HepG2 (cell line): Measurements from ENCODE around the gene ZDHHC21. TPM values are rescaled to one million over a fixed set of nuclear protein-coding genes. Genes with fewer than 3 reads are reported as not detected.

Experiments used
- CCDC6 ChIP-seq: sonication (generic); formaldehyde crosslinking; IDR thresholded peaks from 2 replicates; pipeline ENCODE4 v1.8.1; 2022; ENCODE audit warnings: mild to moderate bottlenecking, missing genetic modification reagents, moderate library complexity
- HOXD1 ChIP-seq: sonication (generic); formaldehyde crosslinking; IDR thresholded peaks from 2 replicates; pipeline ENCODE4 v1.5.0; 2020; ENCODE audit warnings: missing genetic modification reagents
- MLLT10 ChIP-seq: sonication (generic); formaldehyde crosslinking; IDR thresholded peaks from 2 replicates; pipeline ENCODE4 v1.4.0; 2020; ENCODE audit warnings: missing genetic modification reagents
- NCOA2 ChIP-seq: sonication (generic); formaldehyde crosslinking; IDR thresholded peaks from 2 replicates; pipeline ENCODE4 v1.8.0; 2022; ENCODE audit warnings: inconsistent platforms
- NCOR1 ChIP-seq: fragments of 200-600 bp; sonication (generic); IDR thresholded peaks from 2 replicates; pipeline ENCODE4 v1.7.0; 2017; ENCODE audit warnings: antibody characterized with exemption, low read length, borderline replicate concordance
- NFE2L2 ChIP-seq: fragments of 150-350 bp; IDR thresholded peaks from 2 replicates; pipeline ENCODE4 v1.6.1; 2014; ENCODE audit warnings: low read length
- NFIB ChIP-seq: sonication (generic); formaldehyde crosslinking; IDR thresholded peaks from 2 replicates; pipeline ENCODE4 v1.9.0; 2021; ENCODE audit warnings: missing genetic modification reagents, mild to moderate bottlenecking, borderline replicate concordance
- SIX1 ChIP-seq: sonication (generic); formaldehyde crosslinking; IDR thresholded peaks from 2 replicates; pipeline ENCODE4 v1.4.0; 2020; ENCODE audit warnings: missing genetic modification reagents, borderline replicate concordance
- SP5 ChIP-seq: IDR thresholded peaks from 2 replicates; pipeline ENCODE4 v1.6.1; 2016; ENCODE audit warnings: low read depth, borderline replicate concordance
- WIZ ChIP-seq: sonication (generic); formaldehyde crosslinking; IDR thresholded peaks from 2 replicates; pipeline ENCODE4 v1.5.1; 2020; ENCODE audit warnings: mild to moderate bottlenecking, missing genetic modification reagents
- ZNF816 ChIP-seq: sonication (generic); formaldehyde crosslinking; IDR thresholded peaks from 2 replicates; pipeline ENCODE4 v1.8.0; 2022; ENCODE audit warnings: missing genetic modification reagents, mild to moderate bottlenecking, borderline replicate concordance
- ZNF850 ChIP-seq: sonication (generic); formaldehyde crosslinking; conservative IDR thresholded peaks from 2 replicates; pipeline ENCODE4 v1.9.0; 2021; ENCODE audit warnings: mild to moderate bottlenecking, missing genetic modification reagents
- polyA plus RNA-seq, 8 experiments: library from polyadenylated mRNA; depleted of rRNA in 3 of 8; stranded (reverse) in 7 of 8; unstranded in 1 of 8; fragments of >200 nt; fragmentation: Illumina TruSeq in 4 of 8; extraction: Trizol in 4 of 8; gene quantifications; 2 replicates each; pipeline versions ENCODE4 v1.2.1 to v1.2.3, GENCODE V29; 2011 to 2016; ENCODE audit warnings: low read depth in 4 of 8, missing spikeins in 1 of 8, mixed read lengths in 1 of 8; ENCODE audit not compliant: insufficient read depth in 1 of 8
- total RNA-seq, 5 experiments: library from RNA; depleted of rRNA; stranded (reverse); fragments of >200 nt; fragmentation: Illumina TruSeq; extraction: Trizol; gene quantifications; 2 replicates each; pipeline ENCODE4 v1.2.3, GENCODE V29; 2016; ENCODE audit warnings: low read depth in 1 of 5
- TF ChIP-seq, protein P1 (sequence below): sonication (generic); formaldehyde crosslinking; IDR thresholded peaks from 2 replicates; pipeline ENCODE4 v1.4.0; 2020; ENCODE audit warnings: missing genetic modification reagents
- TF ChIP-seq, protein P2 (sequence below): IDR thresholded peaks from 2 replicates; pipeline ENCODE4 v1.6.1; 2016; ENCODE audit warnings: low read depth, borderline replicate concordance
- TF ChIP-seq, protein P3 (sequence below): sonication (generic); formaldehyde crosslinking; conservative IDR thresholded peaks from 2 replicates; pipeline ENCODE4 v1.5.0; 2020; ENCODE audit warnings: missing genetic modification reagents
- TF ChIP-seq, protein P4 (sequence below): sonication (generic); IDR thresholded peaks from 2 replicates; pipeline ENCODE4 v1.6.1; 2016; ENCODE audit warnings: low read depth, borderline replicate concordance
- TF ChIP-seq, protein P5 (sequence below), 2 experiments: sonication (generic) in 1 of 2; formaldehyde crosslinking in 1 of 2; IDR thresholded peaks; 2 replicates each; pipeline versions ENCODE4 v1.6.1 to v1.9.0; 2014 to 2022; ENCODE audit warnings: antibody characterized with exemption in 1 of 2, borderline replicate concordance in 1 of 2, inconsistent platforms in 1 of 2, low read depth in 1 of 2, missing genetic modification reagents in 1 of 2

The ZDHHC21 gene
- total and polyA plus RNA-seq, 2 of the 13 experiments (the other 11 are each of a cell fraction or from before 2014, with no cell fraction given) = 2.4 to 3.7 TPM

DNA sequence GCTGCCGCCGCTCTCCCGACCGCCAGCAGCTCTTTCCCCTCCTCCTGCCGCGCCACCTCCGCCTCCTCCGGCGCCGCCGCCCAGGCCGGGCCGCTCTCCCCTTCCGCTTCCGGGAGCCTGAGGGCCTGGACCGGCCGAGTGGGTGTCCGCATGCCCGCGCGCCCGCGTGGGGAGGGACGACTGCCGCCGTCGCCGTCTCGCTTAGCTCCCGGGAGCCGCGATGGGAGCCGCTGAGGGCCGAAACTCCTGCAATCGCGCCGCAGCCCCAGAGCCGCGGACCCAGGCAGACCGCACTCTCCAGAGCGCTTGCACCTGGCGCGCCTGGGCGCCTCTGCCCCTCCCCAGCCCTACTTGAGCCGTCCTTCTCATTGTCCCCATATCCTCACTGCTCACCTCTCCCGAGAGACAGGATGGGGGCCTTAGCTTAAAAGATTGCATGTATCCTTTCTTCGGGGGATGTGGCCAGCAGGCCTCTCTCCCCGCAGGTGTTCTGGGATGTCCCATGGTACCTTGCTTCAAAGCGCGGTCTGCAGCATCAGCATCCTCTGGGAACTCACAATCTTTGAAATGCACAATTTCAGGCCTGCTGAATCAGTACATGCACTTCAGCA lies at the start of gene ZDHHC21 (continued):
- TF ChIP-seq, protein P1, sequence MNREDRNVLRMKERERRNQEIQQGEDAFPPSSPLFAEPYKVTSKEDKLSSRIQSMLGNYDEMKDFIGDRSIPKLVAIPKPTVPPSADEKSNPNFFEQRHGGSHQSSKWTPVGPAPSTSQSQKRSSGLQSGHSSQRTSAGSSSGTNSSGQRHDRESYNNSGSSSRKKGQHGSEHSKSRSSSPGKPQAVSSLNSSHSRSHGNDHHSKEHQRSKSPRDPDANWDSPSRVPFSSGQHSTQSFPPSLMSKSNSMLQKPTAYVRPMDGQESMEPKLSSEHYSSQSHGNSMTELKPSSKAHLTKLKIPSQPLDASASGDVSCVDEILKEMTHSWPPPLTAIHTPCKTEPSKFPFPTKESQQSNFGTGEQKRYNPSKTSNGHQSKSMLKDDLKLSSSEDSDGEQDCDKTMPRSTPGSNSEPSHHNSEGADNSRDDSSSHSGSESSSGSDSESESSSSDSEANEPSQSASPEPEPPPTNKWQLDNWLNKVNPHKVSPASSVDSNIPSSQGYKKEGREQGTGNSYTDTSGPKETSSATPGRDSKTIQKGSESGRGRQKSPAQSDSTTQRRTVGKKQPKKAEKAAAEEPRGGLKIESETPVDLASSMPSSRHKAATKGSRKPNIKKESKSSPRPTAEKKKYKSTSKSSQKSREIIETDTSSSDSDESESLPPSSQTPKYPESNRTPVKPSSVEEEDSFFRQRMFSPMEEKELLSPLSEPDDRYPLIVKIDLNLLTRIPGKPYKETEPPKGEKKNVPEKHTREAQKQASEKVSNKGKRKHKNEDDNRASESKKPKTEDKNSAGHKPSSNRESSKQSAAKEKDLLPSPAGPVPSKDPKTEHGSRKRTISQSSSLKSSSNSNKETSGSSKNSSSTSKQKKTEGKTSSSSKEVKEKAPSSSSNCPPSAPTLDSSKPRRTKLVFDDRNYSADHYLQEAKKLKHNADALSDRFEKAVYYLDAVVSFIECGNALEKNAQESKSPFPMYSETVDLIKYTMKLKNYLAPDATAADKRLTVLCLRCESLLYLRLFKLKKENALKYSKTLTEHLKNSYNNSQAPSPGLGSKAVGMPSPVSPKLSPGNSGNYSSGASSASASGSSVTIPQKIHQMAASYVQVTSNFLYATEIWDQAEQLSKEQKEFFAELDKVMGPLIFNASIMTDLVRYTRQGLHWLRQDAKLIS (CRISPR knock-in tag) = no peak
- TF ChIP-seq NFE2L2 (no peak), ZNF850 (CRISPR knock-in tag) (no peak), SP5 (CRISPR knock-in tag) (no peak), HOXD1 (CRISPR knock-in tag) (no peak), NCOA2 (CRISPR knock-in tag) (peak; percentile 32; the same call in 1 of the 2 replicates), SIX1 (CRISPR knock-in tag) (no peak), NFIB (CRISPR knock-in tag) (no peak), ZNF816 (CRISPR knock-in tag) (no peak), CCDC6 (no peak), WIZ (CRISPR knock-in tag) (no peak), NCOR1 (no peak), MLLT10 (CRISPR knock-in tag) (no peak)
- TF ChIP-seq, protein P2, sequence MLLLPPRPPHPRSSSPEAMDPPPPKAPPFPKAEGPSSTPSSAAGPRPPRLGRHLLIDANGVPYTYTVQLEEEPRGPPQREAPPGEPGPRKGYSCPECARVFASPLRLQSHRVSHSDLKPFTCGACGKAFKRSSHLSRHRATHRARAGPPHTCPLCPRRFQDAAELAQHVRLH (CRISPR knock-in tag) = peak; percentile 68; the same call in 1 of the 2 replicates
- TF ChIP-seq, protein P3, sequence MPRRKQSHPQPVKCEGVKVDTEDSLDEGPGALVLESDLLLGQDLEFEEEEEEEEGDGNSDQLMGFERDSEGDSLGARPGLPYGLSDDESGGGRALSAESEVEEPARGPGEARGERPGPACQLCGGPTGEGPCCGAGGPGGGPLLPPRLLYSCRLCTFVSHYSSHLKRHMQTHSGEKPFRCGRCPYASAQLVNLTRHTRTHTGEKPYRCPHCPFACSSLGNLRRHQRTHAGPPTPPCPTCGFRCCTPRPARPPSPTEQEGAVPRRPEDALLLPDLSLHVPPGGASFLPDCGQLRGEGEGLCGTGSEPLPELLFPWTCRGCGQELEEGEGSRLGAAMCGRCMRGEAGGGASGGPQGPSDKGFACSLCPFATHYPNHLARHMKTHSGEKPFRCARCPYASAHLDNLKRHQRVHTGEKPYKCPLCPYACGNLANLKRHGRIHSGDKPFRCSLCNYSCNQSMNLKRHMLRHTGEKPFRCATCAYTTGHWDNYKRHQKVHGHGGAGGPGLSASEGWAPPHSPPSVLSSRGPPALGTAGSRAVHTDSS (CRISPR knock-in tag) = no peak
- TF ChIP-seq, protein P4, sequence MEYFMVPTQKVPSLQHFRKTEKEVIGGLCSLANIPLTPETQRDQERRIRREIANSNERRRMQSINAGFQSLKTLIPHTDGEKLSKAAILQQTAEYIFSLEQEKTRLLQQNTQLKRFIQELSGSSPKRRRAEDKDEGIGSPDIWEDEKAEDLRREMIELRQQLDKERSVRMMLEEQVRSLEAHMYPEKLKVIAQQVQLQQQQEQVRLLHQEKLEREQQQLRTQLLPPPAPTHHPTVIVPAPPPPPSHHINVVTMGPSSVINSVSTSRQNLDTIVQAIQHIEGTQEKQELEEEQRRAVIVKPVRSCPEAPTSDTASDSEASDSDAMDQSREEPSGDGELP = no peak
- TF ChIP-seq, protein P5, sequence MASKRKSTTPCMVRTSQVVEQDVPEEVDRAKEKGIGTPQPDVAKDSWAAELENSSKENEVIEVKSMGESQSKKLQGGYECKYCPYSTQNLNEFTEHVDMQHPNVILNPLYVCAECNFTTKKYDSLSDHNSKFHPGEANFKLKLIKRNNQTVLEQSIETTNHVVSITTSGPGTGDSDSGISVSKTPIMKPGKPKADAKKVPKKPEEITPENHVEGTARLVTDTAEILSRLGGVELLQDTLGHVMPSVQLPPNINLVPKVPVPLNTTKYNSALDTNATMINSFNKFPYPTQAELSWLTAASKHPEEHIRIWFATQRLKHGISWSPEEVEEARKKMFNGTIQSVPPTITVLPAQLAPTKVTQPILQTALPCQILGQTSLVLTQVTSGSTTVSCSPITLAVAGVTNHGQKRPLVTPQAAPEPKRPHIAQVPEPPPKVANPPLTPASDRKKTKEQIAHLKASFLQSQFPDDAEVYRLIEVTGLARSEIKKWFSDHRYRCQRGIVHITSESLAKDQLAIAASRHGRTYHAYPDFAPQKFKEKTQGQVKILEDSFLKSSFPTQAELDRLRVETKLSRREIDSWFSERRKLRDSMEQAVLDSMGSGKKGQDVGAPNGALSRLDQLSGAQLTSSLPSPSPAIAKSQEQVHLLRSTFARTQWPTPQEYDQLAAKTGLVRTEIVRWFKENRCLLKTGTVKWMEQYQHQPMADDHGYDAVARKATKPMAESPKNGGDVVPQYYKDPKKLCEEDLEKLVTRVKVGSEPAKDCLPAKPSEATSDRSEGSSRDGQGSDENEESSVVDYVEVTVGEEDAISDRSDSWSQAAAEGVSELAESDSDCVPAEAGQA (IDR thresholded peaks at IDR 0.05; ENCODE audit: low read depth) = no peak
- TF ChIP-seq, protein P5 (CRISPR knock-in tag; IDR thresholded peaks at IDR 0.05; ENCODE audit: borderline replicate concordance) = no peak
